Liver (tissue), 9 donors: ENCODE data around the gene ACSL3. TPM values are rescaled to one million over a fixed set of nuclear protein-coding genes. Genes with fewer than 3 reads are reported as not detected.

Experiments
- DNase-seq: peaks from one replicate; pipeline ENCODE4 v3.0.0-alpha.2; 2017; ENCODE audit warnings: low spot score
- H3K27ac ChIP-seq, 2 donors: one replicate each; pipeline ENCODE4 v1.7.0; 2013; ENCODE audit warnings: inconsistent platforms in 2 of 2, low read length in 2 of 2, control low read depth in 1 of 2, low read depth in 1 of 2, mild to moderate bottlenecking in 1 of 2
- H3K27me3 ChIP-seq, 4 donors: one replicate each; pipeline versions ENCODE4 v1.6.1 to v1.7.0; 2013; ENCODE audit warnings: low read length in 3 of 4, inconsistent platforms in 1 of 4, mild to moderate bottlenecking in 1 of 4, moderate library complexity in 1 of 4; ENCODE audit not compliant: control insufficient read depth in 4 of 4, insufficient read depth in 4 of 4
- H3K36me3 ChIP-seq, 4 donors: one replicate each; pipeline versions ENCODE4 v1.6.1 to v1.7.0; 2013; ENCODE audit warnings: low read length in 3 of 4, mild to moderate bottlenecking in 3 of 4, low read depth in 1 of 4, moderate library complexity in 1 of 4; ENCODE audit not compliant: control insufficient read depth in 4 of 4, insufficient read depth in 3 of 4
- H3K4me1 ChIP-seq, 4 donors: one replicate each; pipeline versions ENCODE4 v1.6.1 to v1.7.0; 2013; ENCODE audit warnings: low read length in 3 of 4, mild to moderate bottlenecking in 3 of 4, moderate library complexity in 1 of 4; ENCODE audit not compliant: control insufficient read depth in 4 of 4, insufficient read depth in 4 of 4
- H3K4me3 ChIP-seq, 3 donors: one replicate each; pipeline versions ENCODE4 v1.6.1 to v1.7.0; 2013; ENCODE audit warnings: low read length in 3 of 3, control low read depth in 1 of 3, low read depth in 1 of 3, mild to moderate bottlenecking in 1 of 3
- H3K9ac ChIP-seq, 2 donors: one replicate each; pipeline ENCODE4 v1.7.0; 2013; ENCODE audit warnings: low read length in 2 of 2, mild to moderate bottlenecking in 2 of 2, moderate library complexity in 2 of 2, control low read depth in 1 of 2, low read depth in 1 of 2
- H3K9me3 ChIP-seq, 4 donors: one replicate each; pipeline versions ENCODE4 v1.6.1 to v1.7.0; 2013; ENCODE audit warnings: low read length in 3 of 4; ENCODE audit not compliant: control insufficient read depth in 4 of 4
- ATF3 ChIP-seq: IDR thresholded peaks from 2 replicates; pipeline ENCODE4 v1.6.1; 2016; ENCODE audit warnings: antibody characterized with exemption
- CTCF ChIP-seq: fragments of 150-350 bp; IDR thresholded peaks from 2 replicates; pipeline ENCODE4 v1.5.1; 2017; ENCODE audit warnings: improper control_type of control experiment, low read depth, low read length; ENCODE audit not compliant: missing input control
- EGR1 ChIP-seq, 2 donors: IDR thresholded peaks; 2 replicates each; pipeline ENCODE4 v1.6.1; 2016 to 2018; ENCODE audit warnings: antibody characterized with exemption in 2 of 2, low read depth in 2 of 2
- FOXA1 ChIP-seq: IDR thresholded peaks from 2 replicates; pipeline ENCODE4 v1.6.1; 2016; ENCODE audit warnings: antibody characterized with exemption
- FOXA2 ChIP-seq: IDR thresholded peaks from 2 replicates; pipeline ENCODE4 v1.6.1; 2016; ENCODE audit warnings: antibody characterized with exemption
- GABPA ChIP-seq, 2 donors: IDR thresholded peaks in 1 of 2; conservative IDR thresholded peaks in 1 of 2; 2 replicates each; pipeline ENCODE4 v1.6.1; 2016; ENCODE audit warnings: antibody characterized with exemption in 2 of 2, mild to moderate bottlenecking in 1 of 2, moderate library complexity in 1 of 2
- HNF4A ChIP-seq, 2 donors: conservative IDR thresholded peaks; 2 replicates each; pipeline ENCODE4 v1.6.1; 2016; ENCODE audit warnings: antibody characterized with exemption in 2 of 2, mild to moderate bottlenecking in 2 of 2
- HNF4G ChIP-seq: IDR thresholded peaks from 2 replicates; pipeline ENCODE4 v1.6.1; 2016; ENCODE audit warnings: antibody characterized with exemption
- JUND ChIP-seq, 2 donors: IDR thresholded peaks; 2 replicates each; pipeline ENCODE4 v1.6.1; 2016; ENCODE audit warnings: antibody characterized with exemption in 2 of 2
- MAX ChIP-seq: IDR thresholded peaks from 2 replicates; pipeline ENCODE4 v1.6.1; 2016; ENCODE audit warnings: antibody characterized with exemption
- NR2F2 ChIP-seq: IDR thresholded peaks from 2 replicates; pipeline ENCODE4 v1.6.1; 2016; ENCODE audit warnings: antibody characterized with exemption
- RAD21 ChIP-seq, 2 donors: IDR thresholded peaks; 2 replicates each; pipeline ENCODE4 v1.6.1; 2016; ENCODE audit warnings: antibody characterized with exemption in 2 of 2, mild to moderate bottlenecking in 2 of 2
- RXRA ChIP-seq, 2 donors: IDR thresholded peaks; 2 replicates each; pipeline ENCODE4 v1.6.1; 2017 to 2018; ENCODE audit warnings: antibody characterized with exemption in 2 of 2, mild to moderate bottlenecking in 1 of 2
- TAF1 ChIP-seq: conservative IDR thresholded peaks from 2 replicates; pipeline ENCODE4 v1.6.1; 2016; ENCODE audit warnings: antibody characterized with exemption, mild to moderate bottlenecking
- YY1 ChIP-seq: IDR thresholded peaks from 2 replicates; pipeline ENCODE4 v1.6.1; 2016; ENCODE audit warnings: antibody characterized with exemption, mild to moderate bottlenecking
- WGBS: extraction: QIAGEN DNeasy Blood & Tissue Kit; methylation state at CpG from one replicate; pipeline ENCODE4 v1.1.7; 2013; 5-methylcytosine and 5-hydroxymethylcytosine counted together
- polyA plus RNA-seq, 2 donors: library from polyadenylated mRNA; stranded (reverse) in 1 of 2; unstranded in 1 of 2; fragments of 200-250 nt in 1 of 2; fragments of >200 nt in 1 of 2; fragmentation: Nextera tagmentation in 1 of 2; extraction: Ambion mirVana in 1 of 2; gene quantifications; one replicate each; pipeline versions ENCODE4 v1.2.1 to v1.2.3, GENCODE V29; 2013 to 2015
- total RNA-seq, 2 donors: library from RNA; depleted of rRNA; stranded (reverse); fragments of >200 nt; gene quantifications; one replicate each; pipeline ENCODE4 v1.2.3, GENCODE V29; 2014
- TF ChIP-seq, protein P1 (sequence below): IDR thresholded peaks from 2 replicates; pipeline ENCODE4 v1.6.1; 2016; ENCODE audit warnings: antibody characterized with exemption, mild to moderate bottlenecking
- TF ChIP-seq, protein P2 (sequence below): IDR thresholded peaks from 2 replicates; pipeline ENCODE4 v1.6.1; 2016; ENCODE audit warnings: antibody characterized with exemption
- donor health status: healthy.
- donor health status: healthy.
- donor health status: healthy.
- donor health status: healthy.
- donor health status: healthy.

Gene ACSL3
- total and polyA plus RNA-seq, 4 donors, result 22.2 to 66.6 (median 43.3) TPM

DNA sequence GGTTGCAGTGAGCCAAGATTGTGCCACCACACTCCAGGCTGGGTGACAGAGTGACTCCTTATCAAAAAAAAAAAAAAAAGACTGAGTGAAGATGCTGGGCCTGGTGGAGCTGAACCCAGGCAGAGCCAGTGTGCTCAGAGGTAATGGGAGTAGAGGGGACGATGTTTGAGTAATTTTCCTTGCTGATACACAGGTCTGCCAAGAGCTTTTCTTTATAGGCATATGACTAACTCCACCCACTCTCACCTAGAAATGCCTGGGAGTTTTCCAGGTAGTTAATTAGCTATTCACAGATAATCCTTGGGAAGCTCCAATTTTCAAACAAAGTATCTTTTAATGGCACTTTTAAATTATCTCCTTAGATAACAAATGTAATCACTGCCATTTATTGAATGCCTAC is 33.4 kb upstream of the ACSL3 start:
- no peak for DNase-seq
- H3K27ac ChIP-seq, result no peak overlapping the region
- WGBS, result 89% methylated on average over 1 of the region's 1 CpG

DNA sequence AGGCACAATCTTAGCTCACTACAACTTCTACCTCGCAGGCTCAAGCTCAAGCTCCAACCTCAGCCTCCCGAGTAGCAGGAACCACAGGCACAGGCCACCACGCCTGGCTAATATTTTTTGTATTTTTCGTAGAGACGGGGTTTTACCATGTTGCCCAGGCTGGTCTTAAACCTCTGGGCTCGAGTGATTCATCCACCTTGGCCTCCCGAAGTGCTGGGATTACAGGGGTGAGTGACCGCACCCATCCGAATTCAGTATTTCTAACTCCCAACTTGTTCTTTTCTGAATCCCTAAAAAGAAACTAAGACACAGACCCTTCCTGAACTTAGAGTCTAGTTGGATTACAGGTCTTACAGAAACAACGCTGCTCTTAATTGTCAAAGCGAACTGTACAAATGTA is 32.3 kb upstream of the ACSL3 start:
- H3K4me3 ChIP-seq, result no peak overlapping the region
- no peak for TF ChIP-seq TAF1
- TF ChIP-seq HNF4A (conservative IDR thresholded peaks at IDR 0.05), result no peak
- TF ChIP-seq YY1, result no peak
- no peak for TF ChIP-seq FOXA1
- no peak for TF ChIP-seq CTCF
- no peak for TF ChIP-seq NR2F2
- TF ChIP-seq FOXA2, result no peak
- TF ChIP-seq, protein P1, sequence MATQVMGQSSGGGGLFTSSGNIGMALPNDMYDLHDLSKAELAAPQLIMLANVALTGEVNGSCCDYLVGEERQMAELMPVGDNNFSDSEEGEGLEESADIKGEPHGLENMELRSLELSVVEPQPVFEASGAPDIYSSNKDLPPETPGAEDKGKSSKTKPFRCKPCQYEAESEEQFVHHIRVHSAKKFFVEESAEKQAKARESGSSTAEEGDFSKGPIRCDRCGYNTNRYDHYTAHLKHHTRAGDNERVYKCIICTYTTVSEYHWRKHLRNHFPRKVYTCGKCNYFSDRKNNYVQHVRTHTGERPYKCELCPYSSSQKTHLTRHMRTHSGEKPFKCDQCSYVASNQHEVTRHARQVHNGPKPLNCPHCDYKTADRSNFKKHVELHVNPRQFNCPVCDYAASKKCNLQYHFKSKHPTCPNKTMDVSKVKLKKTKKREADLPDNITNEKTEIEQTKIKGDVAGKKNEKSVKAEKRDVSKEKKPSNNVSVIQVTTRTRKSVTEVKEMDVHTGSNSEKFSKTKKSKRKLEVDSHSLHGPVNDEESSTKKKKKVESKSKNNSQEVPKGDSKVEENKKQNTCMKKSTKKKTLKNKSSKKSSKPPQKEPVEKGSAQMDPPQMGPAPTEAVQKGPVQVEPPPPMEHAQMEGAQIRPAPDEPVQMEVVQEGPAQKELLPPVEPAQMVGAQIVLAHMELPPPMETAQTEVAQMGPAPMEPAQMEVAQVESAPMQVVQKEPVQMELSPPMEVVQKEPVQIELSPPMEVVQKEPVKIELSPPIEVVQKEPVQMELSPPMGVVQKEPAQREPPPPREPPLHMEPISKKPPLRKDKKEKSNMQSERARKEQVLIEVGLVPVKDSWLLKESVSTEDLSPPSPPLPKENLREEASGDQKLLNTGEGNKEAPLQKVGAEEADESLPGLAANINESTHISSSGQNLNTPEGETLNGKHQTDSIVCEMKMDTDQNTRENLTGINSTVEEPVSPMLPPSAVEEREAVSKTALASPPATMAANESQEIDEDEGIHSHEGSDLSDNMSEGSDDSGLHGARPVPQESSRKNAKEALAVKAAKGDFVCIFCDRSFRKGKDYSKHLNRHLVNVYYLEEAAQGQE, result no peak
- TF ChIP-seq ATF3, result no peak
- TF ChIP-seq RAD21 (IDR thresholded peaks at IDR 0.05), result no peak
- no peak for TF ChIP-seq MAX
- TF ChIP-seq, protein P2, sequence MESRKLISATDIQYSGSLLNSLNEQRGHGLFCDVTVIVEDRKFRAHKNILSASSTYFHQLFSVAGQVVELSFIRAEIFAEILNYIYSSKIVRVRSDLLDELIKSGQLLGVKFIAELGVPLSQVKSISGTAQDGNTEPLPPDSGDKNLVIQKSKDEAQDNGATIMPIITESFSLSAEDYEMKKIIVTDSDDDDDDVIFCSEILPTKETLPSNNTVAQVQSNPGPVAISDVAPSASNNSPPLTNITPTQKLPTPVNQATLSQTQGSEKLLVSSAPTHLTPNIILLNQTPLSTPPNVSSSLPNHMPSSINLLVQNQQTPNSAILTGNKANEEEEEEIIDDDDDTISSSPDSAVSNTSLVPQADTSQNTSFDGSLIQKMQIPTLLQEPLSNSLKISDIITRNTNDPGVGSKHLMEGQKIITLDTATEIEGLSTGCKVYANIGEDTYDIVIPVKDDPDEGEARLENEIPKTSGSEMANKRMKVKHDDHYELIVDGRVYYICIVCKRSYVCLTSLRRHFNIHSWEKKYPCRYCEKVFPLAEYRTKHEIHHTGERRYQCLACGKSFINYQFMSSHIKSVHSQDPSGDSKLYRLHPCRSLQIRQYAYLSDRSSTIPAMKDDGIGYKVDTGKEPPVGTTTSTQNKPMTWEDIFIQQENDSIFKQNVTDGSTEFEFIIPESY, result no peak
- no peak for TF ChIP-seq GABPA (IDR thresholded peaks at IDR 0.05 in 1 of 2, conservative IDR thresholded peaks at IDR 0.05 in 1 of 2)
- TF ChIP-seq EGR1 (IDR thresholded peaks at IDR 0.05; ENCODE audit: low read depth in 2 of 2), result no peak
- TF ChIP-seq HNF4G, result no peak
- no peak for TF ChIP-seq JUND (IDR thresholded peaks at IDR 0.05)
- no peak for DNase-seq
- H3K27me3 ChIP-seq, result no peaks in the 10 kb centered on the region
- H3K4me1 ChIP-seq, result no peaks in the 10 kb centered on the region
- no peak overlapping the region for H3K27ac ChIP-seq
- no peak overlapping the region for H3K9ac ChIP-seq
- no peaks in the 10 kb centered on the region for H3K9me3 ChIP-seq
- whole genome bisulfite sequencing, result 96% methylated on average over 11 of the region's 11 CpGs
- H3K36me3 ChIP-seq, result no peaks in the 10 kb centered on the region

More for the DNA sequence above, 33.4 kb upstream of the ACSL3 start:
- Histone ChIP-seq H3K4me1 (no peaks in the 10 kb centered on the region), H3K27me3 (no peaks in the 10 kb centered on the region), H3K9me3 (no peaks in the 10 kb centered on the region), H3K36me3 (no peaks in the 10 kb centered on the region), H3K4me3 (no peak overlapping the region), H3K9ac (no peak overlapping the region)
- no peak for TF ChIP-seq YY1
- TF ChIP-seq, protein P2, result no peak
- no peak for TF ChIP-seq NR2F2
- TF ChIP-seq FOXA2, result no peak
- no peak for TF ChIP-seq TAF1
- no peak for TF ChIP-seq RXRA (IDR thresholded peaks at IDR 0.05)
- no peak for TF ChIP-seq ATF3
- no peak for TF ChIP-seq HNF4A (conservative IDR thresholded peaks at IDR 0.05)
- TF ChIP-seq EGR1 (IDR thresholded peaks at IDR 0.05; ENCODE audit: low read depth in 2 of 2), result no peak
- no peak for TF ChIP-seq FOXA1
- no peak for TF ChIP-seq HNF4G
- no peak for TF ChIP-seq JUND (IDR thresholded peaks at IDR 0.05)
